C1 segment of cervical spinal cord (tissue), 14 donors: ENCODE measurements around the gene RNF175.

Source experiments
- DNase-seq, 14 donors: peaks; one replicate each; lab custom pipeline; 2025; lab: John Stamatoyannopoulos, UW

Gene RNF175

GRCh38 chr4:153748378-153748777 is 11.4 kb downstream of the RNF175 start:
- no peak for DNase-seq

- no peak for DNase-seq
Measured at GRCh38 chr4:153747406-153747955, 12.3 kb downstream of the RNF175 start.

- no peak for DNase-seq
Measured at GRCh38 chr4:153745651-153746050, 14.2 kb downstream of the RNF175 start.

- DNase-seq: no peak
Measured at GRCh38 chr4:153741541-153741940, 18.3 kb downstream of the RNF175 start.

GRCh38 chr4:153735906-153736461 is 23.8 kb downstream of the RNF175 start:
- DNase-seq: no peak

GRCh38 chr4:153733751-153734448 is 25.9 kb downstream of the RNF175 start:
- no peak for DNase-seq

- no peak for DNase-seq
Measured at GRCh38 chr4:153731239-153731638, 28.6 kb downstream of the RNF175 start.

- DNase-seq: no peak
Measured at GRCh38 chr4:153729895-153730294, 29.9 kb downstream of the RNF175 start.

GRCh38 chr4:153728660-153729059 is 31.2 kb downstream of the RNF175 start:
- no peak for DNase-seq

GRCh38 chr4:153728151-153728550 is 31.7 kb downstream of the RNF175 start:
- DNase-seq: no peak

- DNase-seq: no peak
Measured at GRCh38 chr4:153725831-153726154, 34.0 kb downstream of the RNF175 start.

GRCh38 chr4:153725136-153725830 is 34.5 kb downstream of the RNF175 start:
- DNase-seq: no peak

GRCh38 chr4:153724606-153725005 is 35.2 kb downstream of the RNF175 start:
- no peak for DNase-seq

GRCh38 chr4:153722036-153722435 is 37.8 kb downstream of the RNF175 start:
- DNase-seq: no peak

GRCh38 chr4:153713866-153714646 is 45.8 kb downstream of the RNF175 start:
- no peak for DNase-seq

GRCh38 chr4:153710681-153711080 is 49.1 kb downstream of the RNF175 start:
- no peak for DNase-seq

GRCh38 chr4:153706519-153706918 is 53.3 kb downstream of the RNF175 start:
- DNase-seq: no peak

- no peak for DNase-seq
Measured at GRCh38 chr4:153705743-153706468, 53.9 kb downstream of the RNF175 start.

- no peak for DNase-seq
Measured at GRCh38 chr4:153704522-153704921, 55.3 kb downstream of the RNF175 start.

GRCh38 chr4:153684971-153685371 is 74.9 kb downstream of the RNF175 start:
- no peak for DNase-seq
